ENCODE data around the gene SELENOV.

DNA sequence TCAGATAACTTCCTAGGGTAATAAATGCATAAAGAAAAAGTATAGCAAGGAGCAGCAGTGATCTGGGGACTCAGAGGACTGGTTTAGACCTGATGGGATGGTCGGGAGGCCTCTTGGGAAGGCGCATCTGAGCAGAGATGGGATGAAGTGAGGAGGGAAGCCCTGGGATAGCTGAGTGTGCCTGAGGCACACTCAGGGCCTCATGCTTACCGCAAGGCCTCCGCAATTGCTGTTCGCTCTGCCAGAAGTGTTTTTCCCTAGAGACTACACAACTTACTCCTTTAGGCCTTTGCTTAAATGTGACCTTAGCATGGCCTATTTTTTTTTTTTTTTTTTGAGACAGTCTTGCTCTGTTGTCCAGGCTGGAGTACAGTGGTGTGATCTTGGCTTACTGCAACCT is 20.3 kb upstream of the SELENOV start:
- TF ChIP-seq EZH2phosphoT487 (IDR thresholded peaks at IDR 0.05) (no peak), EZH2 (IDR thresholded peaks at IDR 0.05) (no peak)
- TF ChIP-seq, protein P1, sequence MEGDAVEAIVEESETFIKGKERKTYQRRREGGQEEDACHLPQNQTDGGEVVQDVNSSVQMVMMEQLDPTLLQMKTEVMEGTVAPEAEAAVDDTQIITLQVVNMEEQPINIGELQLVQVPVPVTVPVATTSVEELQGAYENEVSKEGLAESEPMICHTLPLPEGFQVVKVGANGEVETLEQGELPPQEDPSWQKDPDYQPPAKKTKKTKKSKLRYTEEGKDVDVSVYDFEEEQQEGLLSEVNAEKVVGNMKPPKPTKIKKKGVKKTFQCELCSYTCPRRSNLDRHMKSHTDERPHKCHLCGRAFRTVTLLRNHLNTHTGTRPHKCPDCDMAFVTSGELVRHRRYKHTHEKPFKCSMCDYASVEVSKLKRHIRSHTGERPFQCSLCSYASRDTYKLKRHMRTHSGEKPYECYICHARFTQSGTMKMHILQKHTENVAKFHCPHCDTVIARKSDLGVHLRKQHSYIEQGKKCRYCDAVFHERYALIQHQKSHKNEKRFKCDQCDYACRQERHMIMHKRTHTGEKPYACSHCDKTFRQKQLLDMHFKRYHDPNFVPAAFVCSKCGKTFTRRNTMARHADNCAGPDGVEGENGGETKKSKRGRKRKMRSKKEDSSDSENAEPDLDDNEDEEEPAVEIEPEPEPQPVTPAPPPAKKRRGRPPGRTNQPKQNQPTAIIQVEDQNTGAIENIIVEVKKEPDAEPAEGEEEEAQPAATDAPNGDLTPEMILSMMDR (IDR thresholded peaks at IDR 0.05), result no peak
